Gastrocnemius medialis (tissue), 4 donors: ENCODE results near the gene CES4A.

Experiments used
- CTCF ChIP-seq, 5 experiments: fragments of 450-650 bp in 3 of 5; fragments of 200-600 bp in 2 of 5; sonication (generic) in 2 of 5; IDR thresholded peaks in 4 of 5; conservative IDR thresholded peaks in 1 of 5; 1 replicate in 4 of 5; 2 replicates in 1 of 5; pipeline ENCODE4 v1.5.1; 2016 to 2019; ENCODE audit warnings: antibody characterized with exemption in 5 of 5, mild to moderate bottlenecking in 3 of 5, moderate library complexity in 3 of 5
- POLR2A ChIP-seq, 2 donors: fragments of 450-650 bp; IDR thresholded peaks; one replicate each; pipeline ENCODE4 v1.6.1; 2017; ENCODE audit warnings: antibody characterized with exemption in 2 of 2, mild to moderate bottlenecking in 2 of 2, moderate library complexity in 2 of 2

GRCh38 chr16:67034487-67034886 lies 46.1 kb downstream of the CES4A start:
- TF ChIP-seq CTCF (IDR thresholded peaks at IDR 0.05 in 4 of 5, conservative IDR thresholded peaks at IDR 0.05 in 1 of 5) (no peak), POLR2A (IDR thresholded peaks at IDR 0.05) (no peak)
